ENCODE results near the gene AMIGO2. TPM values are rescaled to one million over a fixed set of nuclear protein-coding genes. Genes with fewer than 3 reads are reported as not detected.
A peak's percentile ranks its signal among the peaks of the same experiment; 100 is the strongest.

AMIGO2 gene
- total and polyA plus RNA-seq, 9 of the 15 experiments (the other 6 are each of a cell fraction or from before 2014, with no cell fraction given) = 2.0 to 8.3 (median 3.8) TPM

GRCh38 chr12:47079981-47080724, 394 bp upstream of the AMIGO2 start (continued):
- TF ChIP-seq ZNF444 (CRISPR knock-in tag; IDR thresholded peaks at IDR 0.05) = no peak
- TF ChIP-seq, protein P1, sequence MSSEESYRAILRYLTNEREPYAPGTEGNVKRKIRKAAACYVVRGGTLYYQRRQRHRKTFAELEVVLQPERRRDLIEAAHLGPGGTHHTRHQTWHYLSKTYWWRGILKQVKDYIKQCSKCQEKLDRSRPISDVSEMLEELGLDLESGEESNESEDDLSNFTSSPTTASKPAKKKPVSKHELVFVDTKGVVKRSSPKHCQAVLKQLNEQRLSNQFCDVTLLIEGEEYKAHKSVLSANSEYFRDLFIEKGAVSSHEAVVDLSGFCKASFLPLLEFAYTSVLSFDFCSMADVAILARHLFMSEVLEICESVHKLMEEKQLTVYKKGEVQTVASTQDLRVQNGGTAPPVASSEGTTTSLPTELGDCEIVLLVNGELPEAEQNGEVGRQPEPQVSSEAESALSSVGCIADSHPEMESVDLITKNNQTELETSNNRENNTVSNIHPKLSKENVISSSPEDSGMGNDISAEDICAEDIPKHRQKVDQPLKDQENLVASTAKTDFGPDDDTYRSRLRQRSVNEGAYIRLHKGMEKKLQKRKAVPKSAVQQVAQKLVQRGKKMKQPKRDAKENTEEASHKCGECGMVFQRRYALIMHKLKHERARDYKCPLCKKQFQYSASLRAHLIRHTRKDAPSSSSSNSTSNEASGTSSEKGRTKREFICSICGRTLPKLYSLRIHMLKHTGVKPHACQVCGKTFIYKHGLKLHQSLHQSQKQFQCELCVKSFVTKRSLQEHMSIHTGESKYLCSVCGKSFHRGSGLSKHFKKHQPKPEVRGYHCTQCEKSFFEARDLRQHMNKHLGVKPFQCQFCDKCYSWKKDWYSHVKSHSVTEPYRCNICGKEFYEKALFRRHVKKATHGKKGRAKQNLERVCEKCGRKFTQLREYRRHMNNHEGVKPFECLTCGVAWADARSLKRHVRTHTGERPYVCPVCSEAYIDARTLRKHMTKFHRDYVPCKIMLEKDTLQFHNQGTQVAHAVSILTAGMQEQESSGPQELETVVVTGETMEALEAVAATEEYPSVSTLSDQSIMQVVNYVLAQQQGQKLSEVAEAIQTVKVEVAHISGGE (CRISPR knock-in tag; IDR thresholded peaks at IDR 0.05) = peak in 1 of 3 experiments; percentile 37; a peak in 1 of 6 replicates
- no peak for TF ChIP-seq EZH2 (IDR thresholded peaks at IDR 0.05; ENCODE audit: borderline replicate concordance, low read depth, low read length)
- no peak for TF ChIP-seq TCF3 (CRISPR knock-in tag; IDR thresholded peaks at IDR 0.05)
- no peak for TF ChIP-seq TGIF2 (CRISPR knock-in tag; IDR thresholded peaks at IDR 0.05)
- no peak for TF ChIP-seq E2F3 (CRISPR knock-in tag; IDR thresholded peaks at IDR 0.05)
- 0 out of 2 replicates have a peak, but pooled peaks have one; percentile 0 for TF ChIP-seq ZNF584 (CRISPR knock-in tag; IDR thresholded peaks at IDR 0.05; ENCODE audit: low read depth)
- TF ChIP-seq, protein P2, sequence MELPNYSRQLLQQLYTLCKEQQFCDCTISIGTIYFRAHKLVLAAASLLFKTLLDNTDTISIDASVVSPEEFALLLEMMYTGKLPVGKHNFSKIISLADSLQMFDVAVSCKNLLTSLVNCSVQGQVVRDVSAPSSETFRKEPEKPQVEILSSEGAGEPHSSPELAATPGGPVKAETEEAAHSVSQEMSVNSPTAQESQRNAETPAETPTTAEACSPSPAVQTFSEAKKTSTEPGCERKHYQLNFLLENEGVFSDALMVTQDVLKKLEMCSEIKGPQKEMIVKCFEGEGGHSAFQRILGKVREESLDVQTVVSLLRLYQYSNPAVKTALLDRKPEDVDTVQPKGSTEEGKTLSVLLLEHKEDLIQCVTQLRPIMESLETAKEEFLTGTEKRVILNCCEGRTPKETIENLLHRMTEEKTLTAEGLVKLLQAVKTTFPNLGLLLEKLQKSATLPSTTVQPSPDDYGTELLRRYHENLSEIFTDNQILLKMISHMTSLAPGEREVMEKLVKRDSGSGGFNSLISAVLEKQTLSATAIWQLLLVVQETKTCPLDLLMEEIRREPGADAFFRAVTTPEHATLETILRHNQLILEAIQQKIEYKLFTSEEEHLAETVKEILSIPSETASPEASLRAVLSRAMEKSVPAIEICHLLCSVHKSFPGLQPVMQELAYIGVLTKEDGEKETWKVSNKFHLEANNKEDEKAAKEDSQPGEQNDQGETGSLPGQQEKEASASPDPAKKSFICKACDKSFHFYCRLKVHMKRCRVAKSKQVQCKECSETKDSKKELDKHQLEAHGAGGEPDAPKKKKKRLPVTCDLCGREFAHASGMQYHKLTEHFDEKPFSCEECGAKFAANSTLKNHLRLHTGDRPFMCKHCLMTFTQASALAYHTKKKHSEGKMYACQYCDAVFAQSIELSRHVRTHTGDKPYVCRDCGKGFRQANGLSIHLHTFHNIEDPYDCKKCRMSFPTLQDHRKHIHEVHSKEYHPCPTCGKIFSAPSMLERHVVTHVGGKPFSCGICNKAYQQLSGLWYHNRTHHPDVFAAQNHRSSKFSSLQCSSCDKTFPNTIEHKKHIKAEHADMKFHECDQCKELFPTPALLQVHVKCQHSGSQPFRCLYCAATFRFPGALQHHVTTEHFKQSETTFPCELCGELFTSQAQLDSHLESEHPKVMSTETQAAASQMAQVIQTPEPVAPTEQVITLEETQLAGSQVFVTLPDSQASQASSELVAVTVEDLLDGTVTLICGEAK (IDR thresholded peaks at IDR 0.05) = 0 out of 2 replicates have a peak, but pooled peaks have one; percentile 19
- TF ChIP-seq, protein P2 (CRISPR knock-in tag; IDR thresholded peaks at IDR 0.05) = no peak
- no peak for TF ChIP-seq XRCC5 (IDR thresholded peaks at IDR 0.05; ENCODE audit: low read depth, low read length)
- no peak for TF ChIP-seq FOS (IDR thresholded peaks at IDR 0.05; ENCODE audit: extremely low read depth, insufficient read length)
- TF ChIP-seq ETV6 (IDR thresholded peaks at IDR 0.05; ENCODE audit: borderline replicate concordance in 1 of 2, low read depth in 2 of 2, low read length in 1 of 2) = peak in 1 of 2 experiments; percentile 8; a peak in 1 of 4 replicates
- no peak for TF ChIP-seq ETV6 (CRISPR knock-in tag; IDR thresholded peaks at IDR 0.05; ENCODE audit: borderline replicate concordance)
- TF ChIP-seq EGR1 (conservative IDR thresholded peaks at IDR 0.05) = no peak
